Thoracic aorta (tissue), 2 donors: Measurements from ENCODE around the gene IL23R. TPM values are rescaled to one million over a fixed set of nuclear protein-coding genes. Genes with fewer than 3 reads are reported as not detected.
"Not testable (repeated sequence)": the region's sequence is repeated elsewhere in the genome, so short reads cannot be mapped to it uniquely, and the experiment has no call there.

Experiments used
- ATAC-seq: fragments of 150-250 bp; one replicate; pipeline ENCODE4 v1.8.0; 2017; ENCODE audit warnings: low read depth; ENCODE audit not compliant: insufficient number of reproducible peaks, low FRiP score
- DNase-seq: peaks from one replicate; pipeline ENCODE4 v3.0.0-alpha.2; 2020; ENCODE audit warnings: low spot score
- H3K27ac ChIP-seq, 2 donors: fragments of 200-600 bp; sonication (generic); 1 replicate in 1 of 2; 2 replicates in 1 of 2; pipeline ENCODE4 v1.5.1; 2016; ENCODE audit warnings: mild to moderate bottlenecking in 2 of 2, moderate library complexity in 2 of 2
- H3K27me3 ChIP-seq: fragments of 200-600 bp; sonication (generic); replicated peaks from 2 replicates; pipeline ENCODE4 v1.6.0; 2016; ENCODE audit warnings: mild to moderate bottlenecking; ENCODE audit not compliant: insufficient read depth
- H3K36me3 ChIP-seq: fragments of 200-600 bp; sonication (generic); one replicate; pipeline ENCODE4 v1.5.1; 2016
- H3K4me1 ChIP-seq, 2 donors: fragments of 200-600 bp; sonication (generic); 1 replicate in 1 of 2; 2 replicates in 1 of 2; pipeline versions ENCODE4 v1.5.1 to v1.6.0; 2016; ENCODE audit warnings: low read depth in 2 of 2, mild to moderate bottlenecking in 1 of 2; ENCODE audit not compliant: control insufficient read depth in 1 of 2
- H3K4me3 ChIP-seq: fragments of 200-600 bp; sonication (generic); 2 replicates; pipeline ENCODE4 v1.5.1; 2016; ENCODE audit warnings: mild to moderate bottlenecking
- H3K9me3 ChIP-seq: fragments of 200-600 bp; sonication (generic); 2 replicates; pipeline ENCODE4 v1.5.1; 2016
- CTCF ChIP-seq: fragments of 200-600 bp; sonication (generic); IDR thresholded peaks from one replicate; pipeline ENCODE4 v1.5.1; 2019; ENCODE audit warnings: antibody characterized with exemption
- total RNA-seq, 2 donors: library from RNA; depleted of rRNA; stranded (reverse); fragments of >200 nt; gene quantifications; one replicate each; pipeline versions ENCODE4 v1.1.0 to v1.2.3, GENCODE V29; 2016

The IL23R gene
- total RNA-seq, 2 donors from 2014 or later: not detected

GRCh38 chr1:67143966-67144365 lies 22.3 kb upstream of the IL23R start:
- no peak for TF ChIP-seq CTCF
- no peak for DNase-seq
- no peak overlapping the region for H3K4me3 ChIP-seq
- H3K27me3 ChIP-seq: no peaks in the 10 kb centered on the region
- no peak overlapping the region for H3K27ac ChIP-seq
- H3K9me3 ChIP-seq: no peaks in the 10 kb centered on the region
- ATAC-seq: no peak
- no peaks in the 10 kb centered on the region for H3K36me3 ChIP-seq
- no peaks in the 10 kb centered on the region for H3K4me1 ChIP-seq

- H3K27me3 ChIP-seq: no peaks in the 10 kb centered on the region
- ATAC-seq (no peak), DNase-seq (no peak)
- H3K4me1 ChIP-seq: no peaks in the 10 kb centered on the region
- H3K9me3 ChIP-seq: no peaks in the 10 kb centered on the region
- TF ChIP-seq CTCF: no peak
- H3K4me3 ChIP-seq: no peak overlapping the region
- H3K27ac ChIP-seq: no peak overlapping the region
- no peaks in the 10 kb centered on the region for H3K36me3 ChIP-seq
Observed at GRCh38 chr1:67144696-67145095, 21.6 kb upstream of the IL23R start.

- no peak overlapping the region for H3K27ac ChIP-seq
- no peaks in the 10 kb centered on the region for H3K4me1 ChIP-seq
- H3K4me3 ChIP-seq: no peak overlapping the region
- DNase-seq: no peak
- no peaks in the 10 kb centered on the region for H3K27me3 ChIP-seq
- H3K9me3 ChIP-seq: no peaks in the 10 kb centered on the region
- no peak for ATAC-seq
- TF ChIP-seq CTCF: no peak
- no peaks in the 10 kb centered on the region for H3K36me3 ChIP-seq
Observed at GRCh38 chr1:67146101-67146500, 20.2 kb upstream of the IL23R start.

GRCh38 chr1:67146539-67146938 lies 19.7 kb upstream of the IL23R start:
- no peak for ATAC-seq
- Histone ChIP-seq H3K27ac (no peak overlapping the region), H3K9me3 (no peaks in the 10 kb centered on the region), H3K36me3 (no peaks in the 10 kb centered on the region), H3K27me3 (no peaks in the 10 kb centered on the region), H3K4me1 (no peaks in the 10 kb centered on the region), H3K4me3 (no peak overlapping the region)
- TF ChIP-seq CTCF: no peak
- no peak for DNase-seq

- not testable (repeated sequence) for H3K4me1 ChIP-seq, DNase-seq, ATAC-seq, H3K27ac ChIP-seq, H3K4me3 ChIP-seq, H3K9me3 ChIP-seq, H3K27me3 ChIP-seq, H3K36me3 ChIP-seq
Observed at GRCh38 chr1:67147973-67148372, 18.3 kb upstream of the IL23R start.

- Histone ChIP-seq H3K9me3 (no peaks in the 10 kb centered on the region), H3K27ac (no peak overlapping the region), H3K36me3 (no peaks in the 10 kb centered on the region), H3K4me3 (no peak overlapping the region), H3K4me1 (no peaks in the 10 kb centered on the region), H3K27me3 (no peaks in the 10 kb centered on the region)
- TF ChIP-seq CTCF: no peak
- ATAC-seq (no peak), DNase-seq (no peak)
Observed at GRCh38 chr1:67148516-67149178, 17.6 kb upstream of the IL23R start.
